SK-N-MC (cell line): ENCODE data around the gene OR2A5.
"Not testable (repeated sequence)": the region's sequence is repeated elsewhere in the genome, so short reads cannot be mapped to it uniquely, and the experiment has no call there.

Experiments used
- DNase-seq: peaks from one replicate; pipeline ENCODE4 v3.0.0-alpha.2; 2011; ENCODE audit warnings: low read depth, low spot score
- H3K27ac ChIP-seq: fragments of 200-600 bp; sonication (generic); 2 replicates; pipeline ENCODE4 v1.5.1; 2016; ENCODE audit warnings: mixed run types
- H3K36me3 ChIP-seq: fragments of 200-600 bp; sonication (generic); 2 replicates; pipeline ENCODE4 v1.6.1; 2017; ENCODE audit warnings: antibody characterized with exemption, low read length, mixed read lengths; ENCODE audit not compliant: insufficient read depth
- H3K4me3 ChIP-seq: fragments of 200-600 bp; sonication (generic); 2 replicates; pipeline ENCODE4 v1.5.1; 2016
- H3K9ac ChIP-seq: fragments of 200-600 bp; sonication (generic); 2 replicates; pipeline ENCODE4 v1.8.0; 2017; ENCODE audit warnings: mixed run types, mixed read lengths; ENCODE audit not compliant: insufficient read length
- H3K9me3 ChIP-seq: fragments of 200-600 bp; sonication (generic); 2 replicates; pipeline ENCODE4 v1.6.1; 2017; ENCODE audit warnings: low read depth, mild to moderate bottlenecking, antibody characterized with exemption, low read length, moderate library complexity, mixed read lengths
- EZH2 ChIP-seq: fragments of 200-600 bp; sonication (generic); IDR thresholded peaks from one replicate; pipeline ENCODE4 v1.6.1; 2017; ENCODE audit warnings: antibody characterized with exemption
- FOXP2 ChIP-seq: optimal IDR thresholded peaks from 2 replicates; pipeline ENCODE3; 2011; ENCODE audit warnings: mild to moderate bottlenecking, moderate library complexity; ENCODE audit not compliant: insufficient read depth; ENCODE audit errors: extremely low read length, control extremely low read depth
- POLR2AphosphoS5 ChIP-seq: IDR thresholded peaks from 2 replicates; pipeline ENCODE4 v1.6.1; 2012; ENCODE audit warnings: mild to moderate bottlenecking, low read depth, low read length, borderline replicate concordance

OR2A5 gene, protein sequence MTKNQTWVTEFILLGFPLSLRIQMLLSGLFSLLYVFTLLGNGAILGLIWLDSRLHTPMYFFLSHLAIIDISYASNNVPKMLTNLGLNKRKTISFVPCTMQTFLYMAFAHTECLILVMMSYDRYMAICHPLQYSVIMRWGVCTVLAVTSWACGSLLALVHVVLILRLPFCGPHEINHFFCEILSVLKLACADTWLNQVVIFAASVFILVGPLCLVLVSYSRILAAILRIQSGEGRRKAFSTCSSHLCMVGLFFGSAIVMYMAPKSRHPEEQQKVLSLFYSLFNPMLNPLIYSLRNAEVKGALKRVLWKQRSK

GRCh38 chr7:144048648-144049047 is at the start of gene OR2A5:
Gene OR2A5 (plus strand): TSS chr7:144048948. CDS start chr7:144050402, 1,454 bp downstream.
- H3K4me3 ChIP-seq: no peak within 1 kb of the TSS
- no peak for DNase-seq
- H3K9ac ChIP-seq: no peak within 1 kb of the TSS
- H3K9me3 ChIP-seq: no peaks in the 10 kb centered on the region
- no peak for TF ChIP-seq POLR2AphosphoS5
- no peak for TF ChIP-seq EZH2
- TF ChIP-seq FOXP2: no peak
- no peak within 1 kb of the TSS for H3K27ac ChIP-seq
- H3K36me3 ChIP-seq: no peaks in the 10 kb centered on the region

DNA sequence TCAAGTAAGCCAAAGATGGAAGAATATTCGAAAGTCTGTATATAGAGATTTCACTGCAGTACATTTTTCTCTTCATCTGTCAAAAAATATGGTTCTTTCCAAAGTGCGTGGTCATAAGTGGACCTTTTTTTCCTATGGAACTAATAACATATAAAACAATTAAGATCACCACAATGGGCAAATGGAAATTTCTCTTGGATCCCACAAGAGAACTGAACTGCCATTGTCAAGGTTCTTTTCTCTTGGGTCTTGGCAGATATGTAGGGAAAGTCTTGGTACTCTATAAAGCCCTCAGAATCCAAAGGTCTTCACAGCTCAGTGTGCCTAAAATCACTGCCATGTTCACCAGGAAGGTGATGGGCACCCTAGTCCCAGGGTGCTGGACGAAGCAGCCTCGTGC is 48.7 kb upstream of the OR2A5 start, which contains the start of gene OR6B1:
OR6B1 (plus strand) TSS at position 301 of the 400 bp plus-strand sequence. CDS start 3,677 bp downstream, outside the sequence.
- H3K27ac ChIP-seq: no peak within 1 kb of the TSS
- no peaks in the 10 kb centered on the region for H3K9me3 ChIP-seq
- TF ChIP-seq POLR2AphosphoS5 (no peak), FOXP2 (no peak), EZH2 (no peak)
- no peak within 1 kb of the TSS for H3K9ac ChIP-seq
- DNase-seq: no peak
- H3K36me3 ChIP-seq: no peaks in the 10 kb centered on the region
- H3K4me3 ChIP-seq: no peak within 1 kb of the TSS

GRCh38 chr7:144001543-144001942 is 47.2 kb upstream of the OR2A5 start:
- DNase-seq: no peak
- H3K9me3 ChIP-seq: no peaks in the 10 kb centered on the region
- no peak overlapping the region for H3K27ac ChIP-seq
- no peaks in the 10 kb centered on the region for H3K36me3 ChIP-seq
- no peak overlapping the region for H3K9ac ChIP-seq
- no peak overlapping the region for H3K4me3 ChIP-seq
- no peak for TF ChIP-seq FOXP2
- no peak for TF ChIP-seq EZH2
- TF ChIP-seq POLR2AphosphoS5: no peak

GRCh38 chr7:144004703-144005102 is 44.0 kb upstream of the OR2A5 start:
- Histone ChIP-seq H3K36me3 (no peaks in the 10 kb centered on the region), H3K9ac (no peak overlapping the region), H3K4me3 (no peak overlapping the region), H3K27ac (no peak overlapping the region), H3K9me3 (no peaks in the 10 kb centered on the region)
- no peak for DNase-seq
- TF ChIP-seq FOXP2: no peak
- no peak for TF ChIP-seq POLR2AphosphoS5

GRCh38 chr7:144006029-144006691 is 42.6 kb upstream of the OR2A5 start:
- no peak overlapping the region for H3K27ac ChIP-seq
- TF ChIP-seq POLR2AphosphoS5: no peak
- TF ChIP-seq FOXP2: no peak
- TF ChIP-seq EZH2: no peak
- H3K9ac ChIP-seq: no peak overlapping the region
- no peak overlapping the region for H3K4me3 ChIP-seq
- H3K9me3 ChIP-seq: no peaks in the 10 kb centered on the region
- no peaks in the 10 kb centered on the region for H3K36me3 ChIP-seq
- DNase-seq: no peak

DNA sequence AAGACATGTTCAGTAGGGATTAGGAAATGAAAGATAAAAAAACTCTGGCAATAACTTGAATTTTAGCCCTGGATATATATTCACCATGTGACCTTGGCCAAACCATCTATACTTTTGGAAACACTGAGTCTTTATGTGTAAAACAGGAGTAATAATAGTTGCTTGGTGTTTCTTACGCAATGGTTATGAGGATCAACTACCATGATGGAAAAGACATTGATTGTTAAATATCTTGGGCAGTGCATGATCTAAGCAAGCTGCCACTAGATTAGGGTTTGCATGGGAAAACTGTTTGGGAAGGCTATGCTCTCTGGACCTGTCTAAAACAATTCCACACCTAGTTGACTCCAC is 42.1 kb upstream of the OR2A5 start:
- Histone ChIP-seq H3K27ac (no peak overlapping the region), H3K4me3 (no peak overlapping the region), H3K9ac (no peak overlapping the region), H3K9me3 (no peaks in the 10 kb centered on the region), H3K36me3 (no peaks in the 10 kb centered on the region)
- no peak for TF ChIP-seq EZH2
- TF ChIP-seq POLR2AphosphoS5: no peak
- no peak for TF ChIP-seq FOXP2
- no peak for DNase-seq

DNA sequence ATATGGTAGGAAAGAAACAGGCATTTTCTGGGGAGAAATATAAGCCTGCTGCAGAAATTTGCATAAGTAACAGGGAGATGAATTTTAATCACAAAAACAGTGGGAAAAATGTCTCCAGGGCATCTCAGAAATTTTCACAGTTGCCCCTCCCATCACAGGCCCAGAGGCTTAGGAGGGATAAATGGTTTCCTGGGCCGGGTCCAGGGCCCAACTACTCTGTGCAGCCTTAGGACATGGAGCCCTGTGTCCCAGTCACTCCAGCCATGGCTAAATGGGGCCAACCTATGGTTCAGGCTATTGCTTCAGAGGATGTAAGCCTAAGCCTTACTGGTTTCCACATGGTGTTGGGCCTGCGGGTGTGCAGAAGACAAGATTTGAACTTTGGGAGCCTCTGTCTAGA is 39.4 kb upstream of the OR2A5 start:
- TF ChIP-seq POLR2AphosphoS5: no peak
- TF ChIP-seq FOXP2: no peak
- no peak for TF ChIP-seq EZH2
- Histone ChIP-seq H3K9me3 (no peaks in the 10 kb centered on the region), H3K27ac (no peak overlapping the region), H3K36me3 (no peaks in the 10 kb centered on the region), H3K9ac (no peak overlapping the region), H3K4me3 (no peak overlapping the region)
- no peak for DNase-seq

DNA sequence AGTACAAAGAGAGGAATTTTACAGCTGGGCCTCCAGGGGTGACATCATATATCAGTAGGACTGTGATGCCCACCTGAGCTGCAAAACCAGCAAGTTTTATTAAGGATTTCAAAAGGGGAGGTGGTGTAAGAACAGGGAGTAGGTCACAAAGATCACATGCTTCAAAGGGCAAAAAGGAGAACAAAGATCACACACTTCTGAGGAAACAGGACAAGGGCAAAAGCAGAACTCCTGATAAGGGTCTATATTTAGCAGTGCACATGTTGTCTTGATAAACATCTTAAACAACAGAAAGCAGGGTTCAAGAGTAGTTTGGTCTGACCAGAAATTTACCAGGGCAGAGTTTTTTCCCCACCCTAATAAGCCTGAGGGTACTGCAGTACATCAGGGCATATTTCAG is 38.7 kb upstream of the OR2A5 start:
- not testable (repeated sequence) for H3K36me3 ChIP-seq, DNase-seq, H3K4me3 ChIP-seq, H3K9ac ChIP-seq, H3K9me3 ChIP-seq, H3K27ac ChIP-seq

DNA sequence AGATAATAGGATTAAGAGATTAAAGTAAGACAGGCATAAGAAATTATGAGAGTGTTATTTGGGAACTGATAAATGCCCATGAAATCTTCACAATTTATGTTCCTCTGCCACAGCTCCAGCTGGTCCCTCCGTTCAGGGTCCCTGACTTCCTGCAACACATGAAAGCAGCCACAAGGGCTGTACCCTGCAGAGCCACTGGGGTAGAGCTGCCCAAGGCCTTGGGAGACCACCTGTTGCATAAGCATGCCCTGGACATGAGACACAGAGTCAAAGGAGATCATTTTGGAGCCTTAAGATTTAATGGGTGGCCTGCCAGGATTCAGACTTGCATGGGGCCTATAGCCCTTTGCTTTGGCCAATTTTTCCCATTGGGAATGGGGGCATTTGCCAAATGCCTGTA is 37.9 kb upstream of the OR2A5 start:
- not testable (repeated sequence) for H3K9me3 ChIP-seq, H3K27ac ChIP-seq, H3K4me3 ChIP-seq, DNase-seq, H3K36me3 ChIP-seq, H3K9ac ChIP-seq
